HS-5 (cell line): ENCODE results near the gene TENM3.

Experiments used
- DNase-seq: peaks from one replicate; pipeline ENCODE4 v3.0.0-alpha.2; 2012; ENCODE audit warnings: low read depth

The TENM3 gene

DNA sequence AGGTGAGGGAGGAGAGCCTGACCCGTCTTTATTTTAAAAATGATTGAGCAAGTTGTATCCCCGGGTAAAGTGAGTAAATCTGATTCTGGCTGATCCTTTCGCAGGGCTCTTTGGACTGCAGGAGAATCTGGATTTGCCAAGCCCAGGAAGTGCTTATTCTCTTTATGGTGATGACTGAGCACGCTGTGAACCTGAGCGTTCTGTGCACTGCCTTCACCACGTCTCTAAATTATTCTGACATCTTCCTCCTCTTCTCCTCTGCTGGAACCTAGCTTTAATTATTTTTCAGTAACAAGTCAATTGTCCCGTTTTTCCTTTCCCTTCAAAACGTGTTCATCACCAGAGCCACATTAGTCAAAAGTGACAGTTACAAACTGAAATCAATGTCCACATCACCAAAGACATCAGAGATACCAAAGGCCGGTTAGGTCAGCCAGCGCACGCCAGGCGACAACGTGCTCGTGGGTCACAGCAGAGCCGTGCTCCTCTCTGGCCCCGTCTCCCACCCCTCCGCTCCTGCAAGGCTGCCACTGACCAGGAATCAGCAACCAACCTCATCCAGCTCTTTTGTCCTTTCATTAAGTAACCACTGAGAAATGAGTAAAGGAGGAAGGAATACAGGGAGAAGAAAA lies 599.7 kb downstream of the TENM3 start:
- no peak for DNase-seq

DNA sequence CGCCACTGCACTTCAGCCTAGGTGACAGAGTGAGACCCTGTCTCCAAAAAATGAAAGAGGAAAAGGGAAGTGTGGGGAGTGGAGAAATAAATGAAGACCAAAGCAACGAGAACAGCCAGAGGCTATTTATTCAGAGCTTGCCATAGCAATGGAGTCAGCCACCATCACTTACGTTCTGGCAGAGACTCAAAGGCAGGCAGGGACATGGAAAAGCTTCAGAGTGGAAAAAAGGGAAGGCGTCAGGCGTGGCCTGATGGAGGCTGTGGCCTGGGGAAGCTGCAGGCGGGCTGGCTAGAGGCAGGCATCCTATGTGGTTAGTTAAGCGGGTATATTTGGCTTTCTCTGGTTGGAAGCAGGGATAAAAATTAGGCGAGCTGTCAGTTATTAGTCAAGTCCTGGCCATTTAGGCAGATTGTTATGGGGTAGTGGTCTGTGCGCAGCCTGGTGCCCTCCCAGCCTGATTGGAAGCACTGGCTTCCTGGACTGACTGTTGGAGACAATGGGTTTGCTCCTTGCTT lies 600.7 kb downstream of the TENM3 start:
- DNase-seq, result no peak

DNA sequence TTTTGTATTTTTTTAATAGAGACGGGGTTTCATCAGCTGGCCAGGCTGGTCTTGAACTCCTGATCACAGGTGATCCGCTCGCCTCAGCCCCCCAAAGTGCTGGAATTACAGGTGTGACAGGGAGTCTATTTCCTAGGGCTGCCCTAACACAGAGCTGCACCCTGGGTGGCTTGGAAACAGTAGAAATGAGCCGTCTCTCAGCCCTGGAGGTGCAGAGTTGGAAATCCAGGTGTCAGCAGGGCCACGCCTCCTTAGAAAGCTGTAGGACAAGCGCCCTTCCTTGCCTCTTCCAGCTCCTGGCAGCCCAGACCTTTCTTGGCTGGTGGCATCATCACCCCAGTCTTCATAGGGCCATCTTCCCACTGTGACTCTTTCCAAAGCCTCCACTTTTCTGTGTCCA lies 602.4 kb downstream of the TENM3 start:
- DNase-seq, result no peak

DNA sequence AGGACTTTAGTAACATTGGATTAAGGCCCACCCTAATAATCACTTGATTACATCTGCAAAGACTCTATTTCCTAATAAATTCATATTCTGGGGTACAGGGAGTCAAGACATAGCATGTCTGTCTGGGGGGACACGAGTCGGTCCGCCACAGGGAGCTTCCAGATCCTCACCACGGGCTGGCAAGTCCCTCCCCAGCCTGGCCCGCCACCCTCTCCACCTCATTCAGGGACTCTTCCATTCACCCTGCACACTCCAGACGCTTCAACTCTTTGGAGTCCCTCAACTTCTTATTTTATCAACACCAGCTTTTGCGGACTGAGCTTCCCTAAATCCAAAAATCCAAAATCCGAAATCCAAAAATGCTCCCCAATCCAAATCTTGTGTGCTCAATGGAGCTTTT lies 602.8 kb downstream of the TENM3 start:
- DNase-seq, result no peak

DNA sequence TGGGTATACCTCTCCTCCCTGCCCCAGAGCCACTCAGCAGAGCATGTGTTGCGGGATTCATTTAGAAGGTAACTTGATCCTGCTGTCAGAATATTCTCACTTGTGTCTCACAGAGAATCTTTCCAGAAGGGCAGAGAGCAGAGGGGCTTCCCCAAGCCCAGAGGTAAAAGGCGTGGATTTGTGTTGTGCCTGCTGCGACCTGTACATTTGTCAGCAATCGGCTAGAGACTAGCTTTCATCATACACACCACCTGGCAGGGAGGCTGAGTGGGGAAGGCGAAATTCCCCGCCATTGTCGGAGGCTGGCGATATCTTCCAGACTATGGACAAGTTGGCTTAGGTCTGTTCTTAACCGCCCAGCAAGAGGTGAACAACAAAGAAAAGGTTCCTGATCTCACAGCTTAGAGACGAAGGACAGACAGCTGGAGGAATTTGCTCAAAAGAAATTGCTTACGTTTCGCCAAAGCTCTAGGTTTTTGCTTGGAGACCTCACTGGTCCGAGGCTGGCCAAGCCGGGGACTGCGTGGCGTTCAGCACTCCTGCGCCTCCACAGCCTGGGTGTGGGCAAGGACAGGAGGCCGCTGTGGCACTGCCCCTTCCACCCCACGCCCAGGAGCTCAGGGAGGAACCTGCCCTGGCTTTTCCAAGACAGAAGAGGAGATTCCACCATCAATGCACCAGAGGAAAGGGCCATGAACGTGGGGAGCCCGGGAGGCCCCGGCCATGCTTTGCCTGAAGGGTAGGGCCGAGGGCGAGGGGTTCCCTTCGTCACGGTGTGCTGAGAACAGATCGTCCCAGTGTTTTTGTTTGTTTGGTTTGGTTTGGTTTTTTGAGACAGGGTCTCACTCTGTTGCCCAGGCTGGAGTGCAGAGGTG lies 604.6 kb downstream of the TENM3 start:
- no peak for DNase-seq

DNA sequence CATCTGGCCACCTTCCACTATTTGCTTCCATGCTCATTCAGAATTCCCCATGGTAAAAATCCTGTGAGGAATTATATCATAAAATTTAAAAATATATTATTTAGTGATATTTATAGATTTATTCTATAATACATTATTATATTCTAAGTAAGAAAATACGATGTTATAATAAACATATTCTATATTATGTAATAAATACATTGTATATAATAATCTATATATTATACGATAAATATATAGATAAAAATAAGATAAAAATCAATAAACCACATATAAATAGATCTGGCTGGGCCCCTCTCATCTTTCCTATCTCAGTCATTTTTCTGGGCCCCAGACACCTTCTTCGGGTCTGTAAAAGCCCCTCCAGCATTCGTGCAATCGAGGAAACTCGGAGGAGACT lies 605.5 kb downstream of the TENM3 start:
- no peak for DNase-seq
